ENCODE measurements around the gene NYNRIN.

The NYNRIN gene

DNA sequence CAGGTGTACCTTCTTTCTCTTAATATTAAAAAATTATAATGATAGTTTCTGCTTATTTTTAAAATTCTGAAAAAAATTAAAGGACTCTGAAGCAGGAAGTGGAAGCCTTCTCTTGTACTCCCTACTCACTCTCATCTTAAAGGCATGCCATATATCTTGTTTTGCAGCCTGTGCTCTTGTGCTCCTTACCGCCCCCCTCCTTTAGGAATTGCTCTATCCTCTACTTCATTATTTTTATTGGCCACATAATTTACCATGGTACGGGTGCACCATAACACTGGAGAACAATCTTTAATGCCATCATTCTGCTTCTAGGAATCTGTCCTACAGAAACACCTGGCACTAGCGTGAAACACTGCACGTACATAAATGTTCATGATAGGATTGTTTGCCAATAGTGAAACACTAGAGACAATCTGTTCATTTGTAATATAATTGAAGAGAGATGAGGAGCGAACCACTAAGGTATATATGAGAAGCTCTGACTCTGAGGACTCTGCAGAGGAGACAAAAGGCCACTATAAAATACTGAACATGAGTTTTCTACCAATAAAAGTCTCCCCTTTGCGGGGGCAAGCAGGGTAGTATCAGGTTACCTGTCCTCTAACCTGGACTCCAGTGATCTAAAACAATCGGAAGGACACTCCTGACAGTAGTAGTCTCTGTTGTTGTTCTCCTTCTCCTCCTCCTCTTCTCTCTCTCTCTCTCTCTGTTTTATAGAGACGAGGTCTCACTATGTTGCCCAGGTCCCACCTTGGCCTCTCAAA lies 6.3 kb upstream of the NYNRIN start:
- DNase-seq (ENCODE audit: low read depth): no peak

DNA sequence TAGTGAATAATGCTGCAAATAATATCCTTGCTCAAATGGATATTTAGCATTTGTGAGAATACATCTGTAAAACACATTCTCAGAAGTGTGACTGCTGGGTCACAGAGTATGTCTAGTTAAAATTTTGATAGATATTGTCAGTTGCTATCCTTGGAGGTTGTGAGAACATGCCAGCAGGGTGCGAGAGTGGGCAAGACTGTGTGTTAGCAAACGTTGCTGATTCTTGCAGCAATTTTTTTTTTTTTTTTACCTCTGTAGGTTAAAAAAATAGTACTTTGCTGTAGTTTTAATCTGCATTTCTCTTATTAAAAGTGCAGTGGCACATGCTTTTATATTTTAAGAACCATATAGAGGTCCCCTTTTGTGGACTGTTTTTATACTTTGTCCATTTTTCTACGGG lies 4.5 kb upstream of the NYNRIN start:
- DNase-seq (ENCODE audit: low read depth): no peak

DNA sequence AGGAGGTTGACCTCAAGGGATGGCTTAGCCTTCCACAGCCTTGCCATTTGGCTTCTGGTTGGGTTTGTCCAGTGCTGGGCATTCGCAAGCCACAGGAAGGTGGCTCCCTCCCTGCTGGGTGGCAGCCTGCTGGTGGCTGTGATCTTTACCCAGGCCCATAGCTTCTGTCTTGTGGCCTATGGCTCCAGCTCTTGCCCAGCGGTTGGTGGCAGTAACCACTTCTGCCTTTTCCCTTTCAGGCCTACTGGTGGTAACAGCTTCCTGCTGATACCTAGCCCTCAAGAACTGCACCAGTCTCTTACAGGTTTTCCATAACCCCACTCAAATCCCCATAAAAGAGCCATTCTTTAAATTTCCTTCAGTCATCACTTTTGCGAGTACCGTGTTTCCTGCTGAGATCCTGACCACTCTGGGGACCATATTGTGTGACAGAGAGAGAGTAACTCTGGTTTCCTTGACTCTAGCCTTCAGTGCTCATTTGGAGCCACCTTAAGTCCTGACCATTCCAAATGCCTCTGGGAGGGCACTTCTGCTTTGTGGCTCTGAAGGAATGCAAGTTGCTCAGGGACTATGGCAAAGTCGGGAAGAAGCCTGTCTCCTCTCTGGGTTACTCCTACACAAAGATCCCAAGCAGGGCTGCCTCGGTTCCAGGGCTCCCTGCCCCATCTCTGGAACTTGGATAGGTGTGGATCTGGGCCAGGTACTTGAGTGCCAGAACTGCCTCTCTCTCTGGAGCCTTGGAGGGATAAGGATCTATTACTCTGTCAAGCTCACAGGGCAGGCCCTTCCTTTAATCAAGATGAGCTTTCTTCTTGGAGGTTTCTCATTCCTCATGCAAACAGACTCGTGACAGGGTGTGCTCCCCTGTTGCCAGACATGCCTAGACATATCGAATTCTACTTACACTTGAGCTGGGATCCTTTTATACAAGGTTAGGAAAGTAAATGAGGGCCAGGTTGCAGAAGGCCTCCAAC lies 2.9 kb upstream of the NYNRIN start:
- DNase-seq (ENCODE audit: low read depth): no peak

DNA sequence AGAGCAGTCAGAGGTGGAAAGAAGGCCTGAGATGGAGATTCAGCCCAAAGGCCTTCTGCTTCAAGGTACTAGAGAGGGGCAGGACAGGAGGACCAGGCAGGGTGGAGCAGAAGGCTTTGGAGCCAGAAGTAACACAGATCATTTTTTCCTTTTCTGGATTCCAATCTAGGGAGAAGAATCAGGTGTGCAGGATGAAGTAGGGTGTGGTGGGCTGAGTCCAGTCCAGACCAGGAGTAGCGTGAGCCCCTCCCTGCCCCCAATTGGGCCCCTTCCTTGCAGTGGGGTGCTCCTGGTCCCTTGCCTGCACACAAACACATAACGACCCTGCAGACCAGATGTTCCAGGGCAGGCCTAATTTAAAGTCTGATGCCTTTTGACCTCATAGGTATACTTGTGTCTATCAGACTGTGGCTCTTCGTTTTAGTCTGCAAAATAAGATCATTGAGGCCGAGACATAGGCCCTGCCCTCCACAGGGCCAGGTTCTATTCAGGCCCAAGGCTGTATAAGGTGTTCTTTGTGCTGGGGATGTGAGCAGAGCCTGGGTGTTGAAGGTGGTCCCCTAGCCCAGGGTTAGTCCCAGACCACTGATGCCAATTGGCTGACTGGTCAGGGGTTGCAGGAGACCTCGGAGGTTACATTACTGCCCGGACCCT lies 1.0 kb upstream of the NYNRIN start:
- no peak for DNase-seq (ENCODE audit: low read depth)

DNA sequence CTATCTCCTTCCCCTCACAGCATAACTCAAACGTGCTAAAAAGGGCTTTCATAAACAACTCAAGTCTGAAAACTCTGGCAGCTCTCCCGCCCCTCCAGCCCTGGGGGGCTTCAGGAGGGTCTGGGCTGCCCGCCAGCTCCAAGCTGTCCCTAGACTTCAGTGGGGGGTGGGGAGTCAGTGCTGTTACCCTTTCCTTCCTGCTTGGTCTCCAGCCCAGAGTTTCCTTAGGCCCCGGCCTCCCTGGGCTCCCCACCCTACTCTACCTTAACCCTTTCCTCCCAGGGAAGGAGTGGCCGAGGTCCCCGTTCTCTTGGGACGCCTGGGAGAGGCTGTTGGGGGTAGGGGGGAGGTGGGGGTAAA lies 530 bp upstream of the NYNRIN start:
- DNase-seq (ENCODE audit: low read depth): no peak

DNA sequence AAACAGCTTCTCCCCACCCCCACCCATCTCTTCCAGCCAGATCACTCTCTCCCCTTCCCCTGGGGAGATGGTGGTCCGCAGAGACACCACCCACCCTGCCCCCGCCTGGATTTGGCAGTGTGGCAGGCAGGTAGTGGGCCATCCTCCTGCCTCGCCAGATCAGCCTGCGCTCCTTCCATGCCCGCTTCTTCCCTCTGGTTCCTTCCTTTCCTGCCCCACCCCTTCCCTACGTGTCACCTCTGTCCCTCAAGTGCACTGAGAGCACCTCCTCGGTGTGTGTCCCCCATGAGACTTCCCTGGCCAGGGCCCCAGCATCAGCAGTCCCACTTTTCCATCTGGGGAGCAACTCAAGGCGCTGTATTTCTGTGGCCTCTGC lies 632 bp downstream of the NYNRIN start:
- DNase-seq (ENCODE audit: low read depth): no peak

DNA sequence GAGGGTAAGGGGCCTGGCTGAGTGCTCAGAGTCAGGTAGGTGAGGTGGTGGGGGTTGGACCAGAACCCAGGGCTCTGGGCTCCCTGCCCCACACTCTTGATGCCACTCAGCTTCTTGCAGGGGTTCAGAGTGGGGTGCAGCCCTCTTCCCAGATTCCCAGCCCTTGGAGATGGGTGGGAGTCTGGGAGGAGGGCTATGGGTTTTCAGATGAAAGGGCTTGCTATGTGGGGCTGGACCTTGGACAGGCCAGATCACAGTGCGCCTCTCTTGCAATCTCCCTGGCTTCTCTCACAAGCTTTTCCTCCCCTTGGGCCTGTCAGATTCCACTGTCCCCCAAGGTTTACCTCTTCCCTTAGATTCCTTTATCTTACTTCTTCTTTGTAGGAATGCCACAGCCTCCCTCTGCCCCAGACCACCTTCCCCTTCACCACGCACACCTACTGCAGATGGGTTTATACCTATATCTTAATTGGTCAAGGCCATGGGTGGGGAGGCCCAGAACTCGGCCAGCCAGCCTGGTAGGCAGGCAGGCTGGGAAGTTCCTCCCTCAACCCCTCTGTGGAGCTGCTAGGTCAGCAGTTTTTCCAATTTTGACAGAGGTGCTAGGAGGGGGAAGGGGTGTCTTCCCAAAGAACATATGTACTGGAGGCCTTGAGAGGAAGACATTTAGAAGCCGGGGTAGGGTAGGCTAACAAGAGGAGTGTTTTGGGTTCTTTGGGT lies 1.4 kb downstream of the NYNRIN start:
- no peak for DNase-seq (ENCODE audit: low read depth)

DNA sequence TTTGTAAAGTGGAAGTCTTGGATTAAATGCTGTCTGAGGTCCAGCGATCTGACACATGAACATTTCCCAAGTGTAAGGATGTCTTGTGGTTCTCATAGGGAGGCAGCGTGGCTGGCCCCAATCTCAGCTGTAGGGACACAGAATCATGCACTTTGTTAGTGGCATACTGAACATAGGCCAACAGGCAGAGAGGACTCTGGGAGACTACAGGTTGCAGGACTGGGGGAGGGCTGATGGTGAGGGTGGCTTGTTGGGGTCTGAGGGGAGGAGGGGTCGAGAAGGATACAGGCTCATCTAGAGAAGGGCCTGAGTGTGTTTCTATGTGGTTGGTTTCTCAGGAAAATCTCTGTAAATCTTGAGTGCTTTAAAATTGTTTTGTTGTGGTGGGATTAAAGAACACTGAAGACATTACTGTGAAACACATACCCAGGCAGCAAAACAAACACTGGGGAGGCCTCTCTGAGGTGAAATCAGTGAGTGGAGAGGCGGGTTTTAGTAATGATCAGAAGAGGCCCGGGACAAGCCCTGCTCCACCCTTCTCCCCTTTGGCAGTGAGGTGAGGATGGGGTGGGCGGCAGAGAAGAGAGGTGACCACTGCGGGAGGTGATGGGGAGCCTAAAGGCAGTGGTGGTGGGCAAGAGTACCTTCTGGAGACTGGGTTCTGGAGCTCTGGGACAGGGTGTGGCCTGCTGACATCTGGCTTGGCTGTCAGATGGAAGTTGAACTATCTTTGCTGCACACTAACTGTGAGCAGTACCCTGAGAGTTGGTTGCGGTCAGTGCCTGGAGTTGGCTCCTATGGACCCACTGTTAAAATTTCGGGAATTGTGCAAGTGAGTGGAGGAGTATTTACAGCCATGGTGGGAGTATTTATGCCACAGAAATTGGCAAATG lies 3.3 kb downstream of the NYNRIN start:
- no peak for DNase-seq (ENCODE audit: low read depth)

DNA sequence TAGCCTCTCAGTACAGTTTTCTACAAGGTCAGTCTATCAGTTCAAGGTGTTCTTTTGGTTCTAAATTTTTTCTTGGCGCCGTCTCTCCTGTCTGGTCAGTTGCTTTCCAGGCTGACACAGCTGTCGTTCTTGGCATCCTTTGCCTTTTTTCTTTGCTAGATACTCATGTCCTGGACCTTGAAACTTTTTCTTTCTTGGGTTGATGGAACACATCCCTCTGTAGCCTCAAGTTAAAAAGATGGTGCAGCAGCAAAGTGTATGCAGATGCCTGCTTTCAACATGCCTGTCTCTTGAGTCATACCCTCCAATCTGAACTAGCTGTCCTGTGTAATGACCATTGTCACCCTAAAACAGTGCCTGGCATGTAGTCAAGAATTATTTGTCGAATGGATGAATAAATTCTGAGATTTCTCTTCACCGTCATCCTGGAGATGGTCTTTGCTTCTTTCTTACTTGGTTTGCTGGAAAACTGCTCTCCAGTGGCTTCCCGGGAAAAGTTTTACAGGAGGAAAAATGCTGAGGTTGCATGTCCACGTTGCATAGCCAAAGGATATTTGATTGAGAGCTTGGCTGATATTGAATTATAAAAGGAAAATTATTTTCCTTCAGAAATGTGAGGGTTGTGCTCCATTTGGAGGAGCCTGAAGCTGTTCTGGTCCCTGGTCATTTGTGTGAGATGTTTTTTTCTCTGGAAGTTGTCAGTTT lies 4.6 kb downstream of the NYNRIN start:
- no peak for DNase-seq (ENCODE audit: low read depth)

DNA sequence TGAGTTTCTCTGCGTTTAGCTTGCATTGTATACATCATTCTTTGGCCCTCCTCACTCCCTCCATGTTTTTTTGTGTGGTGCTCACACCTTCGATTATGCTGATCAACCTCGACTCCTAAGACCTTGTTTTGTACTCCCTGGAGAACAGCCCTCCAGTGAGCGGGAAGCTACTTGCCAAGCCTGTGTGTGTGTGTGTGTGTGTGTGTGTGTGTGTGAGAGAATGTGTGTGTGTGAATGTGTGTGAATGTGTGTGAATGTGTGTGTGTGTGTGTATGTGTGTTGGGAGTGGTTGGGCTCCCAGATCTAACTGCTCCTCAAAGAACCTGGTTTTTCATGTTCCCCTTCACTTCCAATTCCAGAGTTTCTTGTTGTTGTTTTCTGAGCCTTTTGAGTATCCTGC lies 6.0 kb downstream of the NYNRIN start:
- DNase-seq (ENCODE audit: low read depth): no peak

DNA sequence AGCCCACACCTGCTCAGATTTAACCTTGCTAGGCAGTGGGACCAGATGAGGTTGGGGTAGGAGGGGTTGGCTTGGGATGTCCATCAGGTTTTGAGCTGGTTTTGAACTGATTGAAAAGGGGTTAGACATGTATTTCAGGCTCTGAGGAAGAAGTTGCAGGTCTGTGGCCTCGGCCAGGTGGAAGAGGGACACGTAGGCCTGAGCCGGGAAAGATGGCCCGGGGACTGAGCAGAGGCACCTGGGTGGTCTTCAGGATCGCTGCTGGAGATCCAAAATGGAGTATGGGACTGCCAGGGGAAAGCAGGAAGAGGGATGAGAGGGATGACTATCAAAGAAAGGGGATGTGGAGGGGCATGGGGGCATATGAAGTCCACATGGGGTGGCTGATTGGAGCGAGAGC lies 7.6 kb downstream of the NYNRIN start:
- DNase-seq (ENCODE audit: low read depth): no peak

DNA sequence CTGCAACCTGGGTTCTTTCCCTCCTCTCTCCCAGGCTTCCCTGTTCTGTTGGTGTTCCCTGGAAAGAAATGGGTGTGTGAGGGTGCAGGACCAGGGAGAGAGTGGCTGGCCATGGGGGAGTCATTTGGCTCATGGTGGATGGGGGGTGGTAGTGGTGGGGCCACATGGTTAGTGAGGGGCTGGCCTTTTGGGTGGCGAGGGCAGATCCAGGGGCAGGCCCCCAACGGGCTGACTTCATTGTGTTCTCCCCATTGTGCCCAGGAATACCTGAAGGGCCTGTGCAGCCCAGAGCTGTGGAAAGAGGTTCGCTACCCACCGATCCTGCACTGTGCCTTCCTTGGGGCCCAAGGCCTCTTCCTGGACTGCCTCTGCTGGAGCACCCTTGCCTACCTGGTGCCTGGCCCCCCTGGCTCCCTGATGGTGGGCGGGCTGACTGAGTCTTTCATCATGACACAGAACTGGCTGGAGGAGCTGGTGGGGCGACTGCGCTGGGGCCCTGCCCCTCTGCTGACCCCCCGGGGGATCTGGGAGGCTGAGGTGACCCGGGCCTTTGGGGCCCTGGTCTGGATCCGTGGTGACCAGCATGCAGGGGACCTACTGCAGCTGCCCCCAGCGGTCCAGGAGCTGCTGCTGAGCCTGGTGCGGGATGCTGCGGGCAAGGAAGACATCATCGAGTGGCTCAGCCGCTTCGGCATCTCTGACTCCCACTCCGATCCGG lies 9.0 kb downstream of the NYNRIN start:
- DNase-seq (ENCODE audit: low read depth): no peak

DNA sequence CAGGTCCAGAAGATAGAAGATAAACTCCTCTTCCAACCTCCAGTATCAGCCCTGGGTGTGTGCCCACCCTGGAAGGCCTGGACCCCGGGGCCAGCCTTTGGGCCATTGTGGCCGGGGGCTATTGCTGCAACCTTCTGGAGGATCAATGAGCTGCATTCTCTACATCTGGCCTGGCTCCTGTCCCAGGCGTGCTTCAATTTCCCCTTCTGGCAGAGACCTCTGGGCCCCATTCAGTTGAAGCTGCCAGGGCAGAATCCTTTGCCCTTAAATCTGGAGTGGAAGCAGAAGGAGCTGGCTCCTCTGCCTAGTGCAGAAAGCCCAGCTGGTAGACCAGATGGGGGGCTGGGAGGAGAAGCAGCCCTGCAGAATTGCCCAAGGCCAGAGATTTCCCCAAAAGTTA lies 10.0 kb downstream of the NYNRIN start:
- no peak for DNase-seq (ENCODE audit: low read depth)

DNA sequence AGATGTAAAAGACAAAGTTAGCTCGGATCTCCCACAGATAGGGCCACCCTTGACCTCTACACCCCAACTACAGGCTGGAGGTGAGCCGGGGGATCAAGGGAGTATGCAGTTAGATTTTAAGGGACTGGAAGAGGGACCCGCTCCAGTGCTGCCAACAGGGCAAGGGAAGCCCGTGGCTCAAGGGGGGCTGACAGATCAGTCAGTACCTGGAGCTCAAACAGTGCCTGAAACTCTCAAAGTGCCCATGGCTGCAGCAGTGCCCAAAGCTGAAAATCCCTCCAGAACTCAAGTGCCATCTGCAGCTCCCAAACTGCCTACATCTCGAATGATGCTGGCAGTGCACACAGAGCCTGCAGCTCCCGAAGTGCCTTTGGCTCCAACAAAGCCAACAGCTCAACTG lies 10.4 kb downstream of the NYNRIN start:
- DNase-seq (ENCODE audit: low read depth): no peak

DNA sequence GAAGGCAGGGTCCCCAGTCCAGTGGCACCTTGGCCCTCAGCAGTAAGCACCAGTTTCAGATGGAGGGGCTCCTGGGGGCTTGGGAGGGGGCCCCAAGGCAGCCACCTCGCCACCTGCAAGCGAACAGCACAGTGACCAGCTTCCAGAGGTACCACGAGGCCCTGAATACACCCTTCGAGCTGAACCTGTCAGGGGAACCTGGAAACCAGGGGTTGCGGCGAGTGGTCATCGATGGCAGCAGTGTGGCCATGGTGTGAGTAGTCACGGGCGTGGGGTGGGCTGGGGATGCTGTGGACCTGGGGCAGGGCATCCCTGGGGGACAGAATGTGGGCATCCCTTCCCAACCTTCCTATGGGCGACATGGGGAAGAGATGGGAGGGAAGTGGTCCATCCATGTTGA lies 11.2 kb downstream of the NYNRIN start:
- no peak for DNase-seq (ENCODE audit: low read depth)

DNA sequence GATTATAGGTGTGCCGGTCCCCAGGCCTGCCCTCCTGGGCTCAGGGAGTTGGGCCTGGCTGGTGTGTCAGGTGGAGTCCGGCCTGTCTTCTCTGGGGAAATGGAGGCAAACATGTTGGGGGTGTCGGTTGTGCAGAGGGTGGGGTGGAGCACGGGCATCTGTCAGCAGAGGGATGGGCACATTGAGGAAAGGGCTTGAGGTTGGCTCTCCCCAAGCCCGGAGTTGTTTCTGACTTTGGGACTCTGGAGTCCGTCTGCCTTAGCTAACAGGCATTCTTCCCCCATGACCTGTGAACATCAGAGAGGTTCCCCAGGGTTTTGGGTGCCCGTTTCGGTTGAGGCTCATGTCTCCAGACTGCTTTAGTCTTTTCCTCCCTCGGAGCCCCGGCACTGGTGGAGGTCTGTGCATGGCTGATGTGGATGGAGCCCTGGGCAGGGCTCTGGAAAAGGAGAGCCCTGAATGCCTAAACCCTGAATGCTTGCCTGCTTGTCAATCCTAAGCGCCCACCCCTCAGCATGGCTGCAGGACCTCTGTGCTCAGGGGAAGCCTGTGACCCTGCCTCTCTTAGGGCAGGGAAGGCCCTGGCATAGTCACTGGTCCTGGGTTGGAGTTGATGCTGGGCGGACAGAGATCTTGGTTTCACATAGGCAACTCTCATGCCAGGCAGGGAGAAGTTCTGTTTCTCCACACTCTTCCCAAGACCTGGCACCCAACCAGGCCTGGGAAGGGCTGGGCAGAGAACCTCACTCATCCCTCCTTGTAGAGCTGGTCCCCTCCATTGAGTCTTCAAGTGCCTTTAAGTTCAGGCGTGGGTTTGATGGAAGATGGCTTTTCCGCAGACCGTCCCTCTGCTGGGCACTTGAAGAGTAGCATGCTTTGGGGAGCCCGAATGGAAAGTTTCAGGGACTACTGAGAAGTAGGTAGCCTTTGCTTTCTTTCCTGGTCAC lies 12.9 kb downstream of the NYNRIN start:
- no peak for DNase-seq (ENCODE audit: low read depth)

DNA sequence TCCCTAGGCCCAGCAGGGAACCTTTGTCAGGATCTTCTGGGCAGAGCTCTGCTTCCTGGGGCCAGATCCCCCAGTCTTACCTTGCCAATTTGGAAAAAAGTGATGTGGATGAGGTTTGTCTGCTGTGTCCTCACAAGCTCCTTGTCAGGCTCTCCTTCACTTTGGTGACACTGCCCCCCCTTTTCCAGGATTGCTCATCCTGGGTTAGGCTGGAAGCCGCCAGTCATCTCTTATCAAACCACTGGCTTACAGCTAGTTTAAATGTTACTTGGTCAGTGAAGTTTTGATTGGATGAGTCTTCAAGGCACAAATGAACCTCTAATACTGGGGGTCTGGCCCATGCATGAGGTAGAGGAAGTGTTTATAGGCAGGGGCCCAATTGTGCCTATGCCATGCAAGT lies 15.3 kb downstream of the NYNRIN start:
- no peak for DNase-seq (ENCODE audit: low read depth)

DNA sequence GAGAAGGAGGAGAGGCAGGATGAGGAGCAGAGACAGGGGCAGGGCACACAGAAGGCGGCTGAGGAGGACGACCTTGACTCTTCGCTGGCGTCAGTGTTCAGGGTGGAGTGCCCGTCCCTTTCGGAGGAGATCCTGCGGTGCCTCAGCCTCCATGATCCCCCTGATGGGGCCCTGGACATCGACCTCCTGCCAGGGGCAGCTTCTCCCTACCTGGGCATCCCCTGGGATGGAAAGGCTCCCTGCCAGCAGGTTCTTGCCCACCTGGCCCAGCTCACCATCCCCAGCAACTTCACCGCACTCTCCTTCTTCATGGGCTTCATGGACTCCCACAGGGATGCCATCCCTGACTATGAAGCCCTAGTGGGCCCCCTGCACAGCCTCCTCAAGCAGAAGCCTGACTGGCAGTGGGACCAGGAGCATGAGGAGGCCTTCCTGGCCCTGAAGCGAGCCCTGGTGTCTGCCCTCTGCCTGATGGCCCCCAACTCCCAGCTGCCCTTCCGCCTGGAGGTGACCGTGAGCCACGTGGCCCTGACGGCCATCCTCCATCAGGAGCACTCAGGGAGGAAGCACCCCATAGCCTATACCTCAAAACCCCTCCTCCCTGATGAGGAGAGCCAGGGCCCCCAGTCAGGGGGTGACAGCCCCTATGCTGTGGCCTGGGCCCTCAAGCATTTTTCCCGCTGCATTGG lies 16.1 kb downstream of the NYNRIN start:
- no peak for DNase-seq (ENCODE audit: low read depth)

Measured in activated T-cell treated with anti-CD3 and anti-CD28 coated beads for 48 hours (primary cell).